Right lobe of liver (tissue), 4 donors: ENCODE measurements around the gene PCYT1A.

ENCODE experiments used
- CTCF ChIP-seq, 4 donors: fragments of 200-600 bp in 3 of 4; fragments of 450-650 bp in 1 of 4; IDR thresholded peaks; one replicate each; pipeline versions ENCODE4 v1.5.1 to v1.8.0; 2016 to 2022; ENCODE audit warnings: antibody characterized with exemption in 4 of 4, mild to moderate bottlenecking in 2 of 4
- POLR2A ChIP-seq: fragments of 450-650 bp; IDR thresholded peaks from one replicate; pipeline ENCODE4 v1.6.1; 2017; ENCODE audit warnings: antibody characterized with exemption, mild to moderate bottlenecking
- donor health status: DM: no; HTN: no; CAD: no.
- donor health status: DM: no; HTN: no; CAD: no.
- donor health status: DM: no; HTN: yes; CAD: no.

DNA sequence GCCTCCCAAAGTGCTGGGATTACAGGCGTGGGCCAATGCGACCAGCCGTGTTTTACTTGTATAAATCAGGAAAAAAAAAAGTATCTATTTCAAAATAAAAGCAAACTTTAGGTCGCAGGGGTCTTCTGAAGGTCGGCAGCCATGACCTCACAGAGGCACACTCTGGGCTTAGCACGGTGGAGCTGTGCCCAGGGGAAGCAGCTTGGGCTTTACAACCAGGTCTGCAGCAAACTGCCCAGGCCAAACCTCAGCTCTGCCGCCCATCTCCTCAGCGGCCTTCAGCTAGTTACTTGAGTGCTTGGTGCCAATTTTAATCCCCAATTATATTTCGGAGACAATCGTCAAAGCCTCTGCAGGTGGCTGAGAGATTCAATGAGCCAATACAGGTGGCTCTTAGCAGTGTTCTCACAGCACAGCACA is 106.4 kb downstream of the PCYT1A start:
- TF ChIP-seq POLR2A (no peak), CTCF (IDR thresholded peaks at IDR 0.05) (no peak)
